Liver (tissue), 9 donors: ENCODE data around the gene LMOD1. TPM values are rescaled to one million over a fixed set of nuclear protein-coding genes. Genes with fewer than 3 reads are reported as not detected.

ENCODE experiments used
- DNase-seq: peaks from one replicate; pipeline ENCODE4 v3.0.0-alpha.2; 2017; ENCODE audit warnings: low spot score
- H3K27ac ChIP-seq, 2 donors: one replicate each; pipeline ENCODE4 v1.7.0; 2013; ENCODE audit warnings: inconsistent platforms in 2 of 2, low read length in 2 of 2, control low read depth in 1 of 2, low read depth in 1 of 2, mild to moderate bottlenecking in 1 of 2
- H3K27me3 ChIP-seq, 4 donors: one replicate each; pipeline versions ENCODE4 v1.6.1 to v1.7.0; 2013; ENCODE audit warnings: low read length in 3 of 4, inconsistent platforms in 1 of 4, mild to moderate bottlenecking in 1 of 4, moderate library complexity in 1 of 4; ENCODE audit not compliant: control insufficient read depth in 4 of 4, insufficient read depth in 4 of 4
- H3K36me3 ChIP-seq, 4 donors: one replicate each; pipeline versions ENCODE4 v1.6.1 to v1.7.0; 2013; ENCODE audit warnings: low read length in 3 of 4, mild to moderate bottlenecking in 3 of 4, low read depth in 1 of 4, moderate library complexity in 1 of 4; ENCODE audit not compliant: control insufficient read depth in 4 of 4, insufficient read depth in 3 of 4
- H3K4me1 ChIP-seq, 4 donors: one replicate each; pipeline versions ENCODE4 v1.6.1 to v1.7.0; 2013; ENCODE audit warnings: low read length in 3 of 4, mild to moderate bottlenecking in 3 of 4, moderate library complexity in 1 of 4; ENCODE audit not compliant: control insufficient read depth in 4 of 4, insufficient read depth in 4 of 4
- H3K4me3 ChIP-seq, 3 donors: one replicate each; pipeline versions ENCODE4 v1.6.1 to v1.7.0; 2013; ENCODE audit warnings: low read length in 3 of 3, control low read depth in 1 of 3, low read depth in 1 of 3, mild to moderate bottlenecking in 1 of 3
- H3K9ac ChIP-seq, 2 donors: one replicate each; pipeline ENCODE4 v1.7.0; 2013; ENCODE audit warnings: low read length in 2 of 2, mild to moderate bottlenecking in 2 of 2, moderate library complexity in 2 of 2, control low read depth in 1 of 2, low read depth in 1 of 2
- H3K9me3 ChIP-seq, 4 donors: one replicate each; pipeline versions ENCODE4 v1.6.1 to v1.7.0; 2013; ENCODE audit warnings: low read length in 3 of 4; ENCODE audit not compliant: control insufficient read depth in 4 of 4
- EGR1 ChIP-seq, 2 donors: IDR thresholded peaks; 2 replicates each; pipeline ENCODE4 v1.6.1; 2016 to 2018; ENCODE audit warnings: antibody characterized with exemption in 2 of 2, low read depth in 2 of 2
- FOXA1 ChIP-seq: IDR thresholded peaks from 2 replicates; pipeline ENCODE4 v1.6.1; 2016; ENCODE audit warnings: antibody characterized with exemption
- FOXA2 ChIP-seq: IDR thresholded peaks from 2 replicates; pipeline ENCODE4 v1.6.1; 2016; ENCODE audit warnings: antibody characterized with exemption
- GABPA ChIP-seq, 2 donors: IDR thresholded peaks in 1 of 2; conservative IDR thresholded peaks in 1 of 2; 2 replicates each; pipeline ENCODE4 v1.6.1; 2016; ENCODE audit warnings: antibody characterized with exemption in 2 of 2, mild to moderate bottlenecking in 1 of 2, moderate library complexity in 1 of 2
- HNF4A ChIP-seq, 2 donors: conservative IDR thresholded peaks; 2 replicates each; pipeline ENCODE4 v1.6.1; 2016; ENCODE audit warnings: antibody characterized with exemption in 2 of 2, mild to moderate bottlenecking in 2 of 2
- JUND ChIP-seq, 2 donors: IDR thresholded peaks; 2 replicates each; pipeline ENCODE4 v1.6.1; 2016; ENCODE audit warnings: antibody characterized with exemption in 2 of 2
- NR2F2 ChIP-seq: IDR thresholded peaks from 2 replicates; pipeline ENCODE4 v1.6.1; 2016; ENCODE audit warnings: antibody characterized with exemption
- RAD21 ChIP-seq, 2 donors: IDR thresholded peaks; 2 replicates each; pipeline ENCODE4 v1.6.1; 2016; ENCODE audit warnings: antibody characterized with exemption in 2 of 2, mild to moderate bottlenecking in 2 of 2
- RXRA ChIP-seq, 2 donors: IDR thresholded peaks; 2 replicates each; pipeline ENCODE4 v1.6.1; 2017 to 2018; ENCODE audit warnings: antibody characterized with exemption in 2 of 2, mild to moderate bottlenecking in 1 of 2
- SP1 ChIP-seq: IDR thresholded peaks from 2 replicates; pipeline ENCODE4 v1.6.1; 2018; ENCODE audit warnings: antibody characterized with exemption, mild to moderate bottlenecking
- TAF1 ChIP-seq: conservative IDR thresholded peaks from 2 replicates; pipeline ENCODE4 v1.6.1; 2016; ENCODE audit warnings: antibody characterized with exemption, mild to moderate bottlenecking
- YY1 ChIP-seq: IDR thresholded peaks from 2 replicates; pipeline ENCODE4 v1.6.1; 2016; ENCODE audit warnings: antibody characterized with exemption, mild to moderate bottlenecking
- WGBS: extraction: QIAGEN DNeasy Blood & Tissue Kit; methylation state at CpG from one replicate; pipeline ENCODE4 v1.1.7; 2013; 5-methylcytosine and 5-hydroxymethylcytosine counted together
- polyA plus RNA-seq, 2 donors: library from polyadenylated mRNA; stranded (reverse) in 1 of 2; unstranded in 1 of 2; fragments of 200-250 nt in 1 of 2; fragments of >200 nt in 1 of 2; fragmentation: Nextera tagmentation in 1 of 2; extraction: Ambion mirVana in 1 of 2; gene quantifications; one replicate each; pipeline versions ENCODE4 v1.2.1 to v1.2.3, GENCODE V29; 2013 to 2015
- total RNA-seq, 2 donors: library from RNA; depleted of rRNA; stranded (reverse); fragments of >200 nt; gene quantifications; one replicate each; pipeline ENCODE4 v1.2.3, GENCODE V29; 2014
- TF ChIP-seq, protein P1 (sequence below): IDR thresholded peaks from 2 replicates; pipeline ENCODE4 v1.6.1; 2016; ENCODE audit warnings: antibody characterized with exemption
- TF ChIP-seq, protein P2 (sequence below): IDR thresholded peaks from 2 replicates; pipeline ENCODE4 v1.6.1; 2016; ENCODE audit warnings: antibody characterized with exemption
- TF ChIP-seq, protein P3 (sequence below): fragments of 150-350 bp; IDR thresholded peaks from 2 replicates; pipeline ENCODE4 v1.5.1; 2017; ENCODE audit warnings: improper control_type of control experiment, low read depth, low read length; ENCODE audit not compliant: missing input control
- TF ChIP-seq, protein P4 (sequence below): IDR thresholded peaks from 2 replicates; pipeline ENCODE4 v1.6.1; 2016; ENCODE audit warnings: antibody characterized with exemption
- TF ChIP-seq, protein P5 (sequence below): IDR thresholded peaks from 2 replicates; pipeline ENCODE4 v1.6.1; 2016; ENCODE audit warnings: antibody characterized with exemption, mild to moderate bottlenecking
- donor health status: healthy.
- donor health status: healthy.
- donor health status: healthy.
- donor health status: healthy.
- donor health status: healthy.

Gene LMOD1
- total and polyA plus RNA-seq, 4 donors = 0.14 to 4.4 (median 2.2) TPM

DNA sequence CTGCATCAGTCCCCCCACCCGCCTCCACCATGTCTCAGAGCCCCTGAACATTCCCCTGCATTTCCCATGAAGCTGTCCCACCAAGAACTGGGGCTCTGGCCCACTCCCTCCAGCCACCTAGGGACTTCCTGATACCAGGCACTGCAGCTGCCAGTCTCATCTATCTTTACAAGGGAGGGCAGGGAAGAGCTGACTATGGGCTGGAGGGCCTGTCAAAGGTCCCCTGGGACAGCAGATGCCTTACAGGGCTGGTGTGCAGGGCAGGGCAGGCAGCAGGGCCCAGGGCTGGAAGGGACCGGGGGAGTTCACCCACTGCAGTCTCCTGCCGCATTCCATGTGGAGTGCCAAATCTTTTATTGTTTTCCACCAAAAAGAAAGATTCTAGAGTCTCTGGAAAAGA, 40.0 kb downstream of the LMOD1 start:
- no peak overlapping the region for H3K4me3 ChIP-seq
- TF ChIP-seq YY1 (no peak), RAD21 (IDR thresholded peaks at IDR 0.05) (no peak), FOXA2 (no peak), RXRA (IDR thresholded peaks at IDR 0.05) (no peak), SP1 (no peak), TAF1 (no peak), GABPA (IDR thresholded peaks at IDR 0.05 in 1 of 2, conservative IDR thresholded peaks at IDR 0.05 in 1 of 2) (no peak), HNF4A (conservative IDR thresholded peaks at IDR 0.05) (no peak), EGR1 (IDR thresholded peaks at IDR 0.05; ENCODE audit: low read depth in 2 of 2) (no peak), NR2F2 (no peak), FOXA1 (no peak), JUND (IDR thresholded peaks at IDR 0.05) (no peak)
- TF ChIP-seq, protein P1, sequence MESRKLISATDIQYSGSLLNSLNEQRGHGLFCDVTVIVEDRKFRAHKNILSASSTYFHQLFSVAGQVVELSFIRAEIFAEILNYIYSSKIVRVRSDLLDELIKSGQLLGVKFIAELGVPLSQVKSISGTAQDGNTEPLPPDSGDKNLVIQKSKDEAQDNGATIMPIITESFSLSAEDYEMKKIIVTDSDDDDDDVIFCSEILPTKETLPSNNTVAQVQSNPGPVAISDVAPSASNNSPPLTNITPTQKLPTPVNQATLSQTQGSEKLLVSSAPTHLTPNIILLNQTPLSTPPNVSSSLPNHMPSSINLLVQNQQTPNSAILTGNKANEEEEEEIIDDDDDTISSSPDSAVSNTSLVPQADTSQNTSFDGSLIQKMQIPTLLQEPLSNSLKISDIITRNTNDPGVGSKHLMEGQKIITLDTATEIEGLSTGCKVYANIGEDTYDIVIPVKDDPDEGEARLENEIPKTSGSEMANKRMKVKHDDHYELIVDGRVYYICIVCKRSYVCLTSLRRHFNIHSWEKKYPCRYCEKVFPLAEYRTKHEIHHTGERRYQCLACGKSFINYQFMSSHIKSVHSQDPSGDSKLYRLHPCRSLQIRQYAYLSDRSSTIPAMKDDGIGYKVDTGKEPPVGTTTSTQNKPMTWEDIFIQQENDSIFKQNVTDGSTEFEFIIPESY = no peak
- TF ChIP-seq, protein P2, sequence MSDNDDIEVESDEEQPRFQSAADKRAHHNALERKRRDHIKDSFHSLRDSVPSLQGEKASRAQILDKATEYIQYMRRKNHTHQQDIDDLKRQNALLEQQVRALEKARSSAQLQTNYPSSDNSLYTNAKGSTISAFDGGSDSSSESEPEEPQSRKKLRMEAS = no peak
- TF ChIP-seq, protein P3, sequence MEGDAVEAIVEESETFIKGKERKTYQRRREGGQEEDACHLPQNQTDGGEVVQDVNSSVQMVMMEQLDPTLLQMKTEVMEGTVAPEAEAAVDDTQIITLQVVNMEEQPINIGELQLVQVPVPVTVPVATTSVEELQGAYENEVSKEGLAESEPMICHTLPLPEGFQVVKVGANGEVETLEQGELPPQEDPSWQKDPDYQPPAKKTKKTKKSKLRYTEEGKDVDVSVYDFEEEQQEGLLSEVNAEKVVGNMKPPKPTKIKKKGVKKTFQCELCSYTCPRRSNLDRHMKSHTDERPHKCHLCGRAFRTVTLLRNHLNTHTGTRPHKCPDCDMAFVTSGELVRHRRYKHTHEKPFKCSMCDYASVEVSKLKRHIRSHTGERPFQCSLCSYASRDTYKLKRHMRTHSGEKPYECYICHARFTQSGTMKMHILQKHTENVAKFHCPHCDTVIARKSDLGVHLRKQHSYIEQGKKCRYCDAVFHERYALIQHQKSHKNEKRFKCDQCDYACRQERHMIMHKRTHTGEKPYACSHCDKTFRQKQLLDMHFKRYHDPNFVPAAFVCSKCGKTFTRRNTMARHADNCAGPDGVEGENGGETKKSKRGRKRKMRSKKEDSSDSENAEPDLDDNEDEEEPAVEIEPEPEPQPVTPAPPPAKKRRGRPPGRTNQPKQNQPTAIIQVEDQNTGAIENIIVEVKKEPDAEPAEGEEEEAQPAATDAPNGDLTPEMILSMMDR = no peak
- TF ChIP-seq, protein P4, sequence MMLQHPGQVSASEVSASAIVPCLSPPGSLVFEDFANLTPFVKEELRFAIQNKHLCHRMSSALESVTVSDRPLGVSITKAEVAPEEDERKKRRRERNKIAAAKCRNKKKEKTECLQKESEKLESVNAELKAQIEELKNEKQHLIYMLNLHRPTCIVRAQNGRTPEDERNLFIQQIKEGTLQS = no peak
- TF ChIP-seq, protein P5, sequence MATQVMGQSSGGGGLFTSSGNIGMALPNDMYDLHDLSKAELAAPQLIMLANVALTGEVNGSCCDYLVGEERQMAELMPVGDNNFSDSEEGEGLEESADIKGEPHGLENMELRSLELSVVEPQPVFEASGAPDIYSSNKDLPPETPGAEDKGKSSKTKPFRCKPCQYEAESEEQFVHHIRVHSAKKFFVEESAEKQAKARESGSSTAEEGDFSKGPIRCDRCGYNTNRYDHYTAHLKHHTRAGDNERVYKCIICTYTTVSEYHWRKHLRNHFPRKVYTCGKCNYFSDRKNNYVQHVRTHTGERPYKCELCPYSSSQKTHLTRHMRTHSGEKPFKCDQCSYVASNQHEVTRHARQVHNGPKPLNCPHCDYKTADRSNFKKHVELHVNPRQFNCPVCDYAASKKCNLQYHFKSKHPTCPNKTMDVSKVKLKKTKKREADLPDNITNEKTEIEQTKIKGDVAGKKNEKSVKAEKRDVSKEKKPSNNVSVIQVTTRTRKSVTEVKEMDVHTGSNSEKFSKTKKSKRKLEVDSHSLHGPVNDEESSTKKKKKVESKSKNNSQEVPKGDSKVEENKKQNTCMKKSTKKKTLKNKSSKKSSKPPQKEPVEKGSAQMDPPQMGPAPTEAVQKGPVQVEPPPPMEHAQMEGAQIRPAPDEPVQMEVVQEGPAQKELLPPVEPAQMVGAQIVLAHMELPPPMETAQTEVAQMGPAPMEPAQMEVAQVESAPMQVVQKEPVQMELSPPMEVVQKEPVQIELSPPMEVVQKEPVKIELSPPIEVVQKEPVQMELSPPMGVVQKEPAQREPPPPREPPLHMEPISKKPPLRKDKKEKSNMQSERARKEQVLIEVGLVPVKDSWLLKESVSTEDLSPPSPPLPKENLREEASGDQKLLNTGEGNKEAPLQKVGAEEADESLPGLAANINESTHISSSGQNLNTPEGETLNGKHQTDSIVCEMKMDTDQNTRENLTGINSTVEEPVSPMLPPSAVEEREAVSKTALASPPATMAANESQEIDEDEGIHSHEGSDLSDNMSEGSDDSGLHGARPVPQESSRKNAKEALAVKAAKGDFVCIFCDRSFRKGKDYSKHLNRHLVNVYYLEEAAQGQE = no peak
- 94% methylated on average over 3 of the region's 3 CpGs for WGBS
- H3K9ac ChIP-seq = no peak overlapping the region
- peaks cover 0 to 16% (median 5%) of the 10 kb centered on the region in 4 donors for H3K4me1 ChIP-seq
- H3K9me3 ChIP-seq = no peaks in the 10 kb centered on the region
- H3K36me3 ChIP-seq = no peaks in the 10 kb centered on the region
- no peak overlapping the region for H3K27ac ChIP-seq
- H3K27me3 ChIP-seq = no peaks in the 10 kb centered on the region
- no peak for DNase-seq
